ENCODE results near the gene PPP6R3.

Gene PPP6R3

GRCh38 chr11:68525336-68525735 is 64.8 kb downstream of the PPP6R3 start:
- no peak overlapping the region for H3K9ac ChIP-seq
- H3K4me1 ChIP-seq: peaks cover 5% of the 10 kb centered on the region
- peaks cover 40% of the 10 kb centered on the region for H3K79me2 ChIP-seq
- no peak overlapping the region for H2AFZ ChIP-seq
- H3K36me3 ChIP-seq (ENCODE audit: control insufficient read depth, insufficient read depth, low read length): no peaks in the 10 kb centered on the region
- no peak overlapping the region for H3K27ac ChIP-seq
- no peaks in the 10 kb centered on the region for H3K27me3 ChIP-seq (ENCODE audit: control insufficient read depth, insufficient read depth, low read length)
- no peak overlapping the region for H3K4me2 ChIP-seq (ENCODE audit: low read length)
- H3K9me3 ChIP-seq (ENCODE audit: control insufficient read depth, low read length): no peaks in the 10 kb centered on the region
- H3K4me3 ChIP-seq (ENCODE audit: low read depth, low read length): no peak overlapping the region
- TF ChIP-seq CTCF (IDR thresholded peaks at IDR 0.05): no peak

GRCh38 chr11:68525930-68526329 is 65.4 kb downstream of the PPP6R3 start:
- no peak overlapping the region for H3K27ac ChIP-seq

GRCh38 chr11:68527585-68527984 is 67.0 kb downstream of the PPP6R3 start:
- Histone ChIP-seq H2AFZ (no peak overlapping the region), H3K4me1 (peaks cover 5% of the 10 kb centered on the region), H3K9ac (no peak overlapping the region), H3K9me3 (ENCODE audit: control insufficient read depth, low read length) (no peaks in the 10 kb centered on the region), H3K27me3 (ENCODE audit: control insufficient read depth, insufficient read depth, low read length) (no peaks in the 10 kb centered on the region), H3K27ac (no peak overlapping the region), H3K4me3 (ENCODE audit: low read depth, low read length) (no peak overlapping the region), H3K4me2 (ENCODE audit: low read length) (no peak overlapping the region), H3K79me2 (peaks cover 49% of the 10 kb centered on the region), H3K36me3 (ENCODE audit: control insufficient read depth, insufficient read depth, low read length) (no peaks in the 10 kb centered on the region)
- no peak for TF ChIP-seq CTCF (IDR thresholded peaks at IDR 0.05)

More at GRCh38 chr11:68525930-68526329, 65.4 kb downstream of the PPP6R3 start:
- TF ChIP-seq CTCF (IDR thresholded peaks at IDR 0.05): no peak
- H2AFZ ChIP-seq: no peak overlapping the region
- H3K4me3 ChIP-seq (ENCODE audit: low read depth, low read length): no peak overlapping the region
- no peak overlapping the region for H3K9ac ChIP-seq
- H3K4me2 ChIP-seq (ENCODE audit: low read length): no peak overlapping the region
- H3K4me1 ChIP-seq: peaks cover 5% of the 10 kb centered on the region
- H3K27me3 ChIP-seq (ENCODE audit: control insufficient read depth, insufficient read depth, low read length): no peaks in the 10 kb centered on the region
- no peaks in the 10 kb centered on the region for H3K36me3 ChIP-seq (ENCODE audit: control insufficient read depth, insufficient read depth, low read length)
- H3K79me2 ChIP-seq: peaks cover 40% of the 10 kb centered on the region
- H3K9me3 ChIP-seq (ENCODE audit: control insufficient read depth, low read length): no peaks in the 10 kb centered on the region

GRCh38 chr11:68528630-68529029 is 68.1 kb downstream of the PPP6R3 start:
- H3K27ac ChIP-seq: no peak overlapping the region
- no peak overlapping the region for H3K4me3 ChIP-seq (ENCODE audit: low read depth, low read length)
- no peaks in the 10 kb centered on the region for H3K36me3 ChIP-seq (ENCODE audit: control insufficient read depth, insufficient read depth, low read length)
- no peak for TF ChIP-seq CTCF (IDR thresholded peaks at IDR 0.05)
- no peaks in the 10 kb centered on the region for H3K27me3 ChIP-seq (ENCODE audit: control insufficient read depth, insufficient read depth, low read length)
- H3K9ac ChIP-seq: no peak overlapping the region
- no peak overlapping the region for H2AFZ ChIP-seq
- H3K4me1 ChIP-seq: peaks cover 5% of the 10 kb centered on the region
- H3K79me2 ChIP-seq: peaks cover 52% of the 10 kb centered on the region
- H3K9me3 ChIP-seq (ENCODE audit: control insufficient read depth, low read length): no peaks in the 10 kb centered on the region
- no peak overlapping the region for H3K4me2 ChIP-seq (ENCODE audit: low read length)

GRCh38 chr11:68531129-68531693 is 70.7 kb downstream of the PPP6R3 start:
- Histone ChIP-seq H2AFZ (no peak overlapping the region), H3K9me3 (ENCODE audit: control insufficient read depth, low read length) (no peaks in the 10 kb centered on the region), H3K9ac (no peak overlapping the region), H3K79me2 (peaks cover 52% of the 10 kb centered on the region), H3K4me1 (peaks cover 5% of the 10 kb centered on the region), H3K27me3 (ENCODE audit: control insufficient read depth, insufficient read depth, low read length) (no peaks in the 10 kb centered on the region), H3K27ac (no peak overlapping the region), H3K36me3 (ENCODE audit: control insufficient read depth, insufficient read depth, low read length) (no peaks in the 10 kb centered on the region), H3K4me2 (ENCODE audit: low read length) (no peak overlapping the region), H3K4me3 (ENCODE audit: low read depth, low read length) (no peak overlapping the region)
- TF ChIP-seq CTCF (IDR thresholded peaks at IDR 0.05): no peak
